Hepatocyte (in vitro differentiated cells): Measurements from ENCODE around the gene ROR2. TPM values are rescaled to one million over a fixed set of nuclear protein-coding genes. Genes with fewer than 3 reads are reported as not detected.

Source experiments
- DNase-seq: peaks from one replicate; pipeline ENCODE4 v3.0.0-alpha.2; 2016; ENCODE audit warnings: low spot score
- H2AFZ ChIP-seq: fragments of 200-600 bp; sonication (generic); 2 replicates; pipeline ENCODE4 v1.6.0; 2016; ENCODE audit warnings: antibody characterized with exemption, mild to moderate bottlenecking
- H3K27ac ChIP-seq: fragments of 200-600 bp; sonication (generic); 2 replicates; pipeline ENCODE4 v1.5.1; 2016; ENCODE audit warnings: mild to moderate bottlenecking
- H3K27me3 ChIP-seq: fragments of 200-600 bp; sonication (generic); 2 replicates; pipeline ENCODE4 v1.6.1; 2016
- H3K36me3 ChIP-seq: fragments of 200-600 bp; sonication (generic); replicated peaks from 2 replicates; pipeline ENCODE4 v1.5.1; 2016; ENCODE audit warnings: low read depth; ENCODE audit not compliant: insufficient read depth
- H3K4me1 ChIP-seq: fragments of 200-600 bp; sonication (generic); 2 replicates; pipeline ENCODE4 v1.5.1; 2016; ENCODE audit warnings: mild to moderate bottlenecking, moderate library complexity; ENCODE audit not compliant: insufficient read depth
- H3K4me2 ChIP-seq: fragments of 200-600 bp; sonication (generic); 2 replicates; pipeline ENCODE4 v1.6.0; 2016
- H3K4me3 ChIP-seq: fragments of 200-600 bp; sonication (generic); 2 replicates; pipeline ENCODE4 v1.5.1; 2016; ENCODE audit warnings: mild to moderate bottlenecking
- H3K79me2 ChIP-seq: fragments of 200-600 bp; sonication (generic); 2 replicates; pipeline ENCODE4 v1.6.0; 2017; ENCODE audit warnings: mild to moderate bottlenecking
- H3K9me2 ChIP-seq: fragments of 200-600 bp; sonication (generic); replicated peaks from 2 replicates; pipeline ENCODE4 v1.6.0; 2017; ENCODE audit warnings: mild to moderate bottlenecking; ENCODE audit not compliant: insufficient read depth
- H3K9me3 ChIP-seq: fragments of 200-600 bp; sonication (generic); 2 replicates; pipeline ENCODE4 v1.5.1; 2016; ENCODE audit warnings: low read depth, mild to moderate bottlenecking
- H4K20me1 ChIP-seq: fragments of 200-600 bp; sonication (generic); 2 replicates; pipeline ENCODE4 v1.6.0; 2016; ENCODE audit warnings: mild to moderate bottlenecking; ENCODE audit not compliant: insufficient read depth, poor library complexity, severe bottlenecking
- CTCF ChIP-seq: fragments of 200-600 bp; sonication (generic); IDR thresholded peaks from 2 replicates; pipeline ENCODE4 v1.5.1; 2016; ENCODE audit warnings: antibody characterized with exemption, mild to moderate bottlenecking; ENCODE audit not compliant: poor library complexity
- EZH2 ChIP-seq: fragments of 200-600 bp; sonication (generic); IDR thresholded peaks from 2 replicates; pipeline ENCODE4 v1.6.1; 2016; ENCODE audit warnings: antibody characterized with exemption, mild to moderate bottlenecking, borderline replicate concordance
- EZH2phosphoT487 ChIP-seq: fragments of 200-600 bp; sonication (generic); IDR thresholded peaks from one replicate; pipeline ENCODE4 v1.6.1; 2018; ENCODE audit warnings: antibody characterized with exemption, mild to moderate bottlenecking, low read depth, moderate library complexity; ENCODE audit not compliant: unreplicated experiment, severe bottlenecking
- WGBS: methylation state at CpG from one replicate; pipeline ENCODE4 v1.1.6; 2016; ENCODE audit warnings: low lambda C conversion rate; ENCODE audit errors: missing lambda C conversion rate; 5-methylcytosine and 5-hydroxymethylcytosine counted together
- polyA plus RNA-seq: library from polyadenylated mRNA; unstranded; fragments of >200 nt; fragmentation: Nextera tagmentation; extraction: Ambion mirVana; gene quantifications from 2 replicates; pipeline ENCODE4 v1.2.1, GENCODE V29; 2016
- total RNA-seq: library from RNA; depleted of rRNA; stranded (reverse); fragments of >200 nt; gene quantifications from 2 replicates; pipeline ENCODE4 v1.2.3, GENCODE V29; 2014

ROR2 gene
- total and polyA plus RNA-seq, 2 experiments from 2014 or later = 25.6 to 29.5 TPM

- Histone ChIP-seq H2AFZ (no peak overlapping the region), H4K20me1 (no peaks in the 10 kb centered on the region), H3K79me2 (peaks cover 21% of the 10 kb centered on the region), H3K4me3 (no peak overlapping the region), H3K27ac (no peak overlapping the region), H3K27me3 (no peaks in the 10 kb centered on the region), H3K4me2 (no peak overlapping the region), H3K4me1 (peaks cover 17% of the 10 kb centered on the region), H3K36me3 (no peaks in the 10 kb centered on the region), H3K9me2 (no peaks in the 10 kb centered on the region), H3K9me3 (no peaks in the 10 kb centered on the region)
- no peak for DNase-seq
- TF ChIP-seq EZH2phosphoT487 (no peak), CTCF (no peak), EZH2 (no peak)
- 98% methylated on average over 4 of the region's 4 CpGs for WGBS
Observed at GRCh38 chr9:91756510-91756780, 193.6 kb downstream of the ROR2 start.

DNA sequence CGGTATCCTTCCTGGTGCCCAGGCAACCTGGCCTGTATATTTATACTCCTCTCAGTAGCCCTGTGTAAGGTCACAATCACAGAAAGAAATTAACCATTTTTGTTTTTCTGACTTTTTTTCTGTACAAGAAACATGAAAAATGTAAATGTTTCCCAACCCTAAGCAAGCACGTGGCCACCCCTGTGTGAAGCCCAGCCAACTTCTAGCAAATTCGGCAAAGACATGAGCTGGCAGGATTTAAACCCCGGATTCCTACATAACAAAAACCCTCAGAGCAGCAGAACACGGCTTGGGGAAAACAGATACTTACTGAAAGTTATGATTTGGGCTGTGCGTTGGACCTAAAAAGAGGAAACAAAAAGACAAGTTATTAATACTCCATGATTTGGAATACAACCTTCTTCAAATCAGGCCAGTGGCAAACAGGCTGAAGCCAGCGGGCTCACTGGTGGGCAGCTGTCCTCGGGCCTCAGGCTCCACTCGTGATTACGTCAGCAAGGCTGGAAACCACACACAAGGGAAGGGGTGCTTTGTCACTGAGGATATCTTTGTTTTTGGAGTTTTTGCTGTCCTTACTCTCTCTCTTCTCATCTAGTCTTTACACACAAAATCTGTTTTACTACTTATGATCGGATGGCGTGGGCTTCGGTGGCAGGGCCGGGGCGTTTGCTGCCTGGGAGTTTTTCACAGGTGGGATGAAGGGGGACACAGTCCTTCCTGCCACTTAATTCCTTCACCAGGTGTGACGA is 194.1 kb downstream of the ROR2 start:
- Histone ChIP-seq H3K4me1 (peaks cover 17% of the 10 kb centered on the region), H3K4me2 (no peak overlapping the region), H3K9me2 (no peaks in the 10 kb centered on the region), H3K36me3 (no peaks in the 10 kb centered on the region), H3K79me2 (peaks cover 20% of the 10 kb centered on the region), H3K4me3 (no peak overlapping the region), H3K27ac (no peak overlapping the region), H3K9me3 (no peaks in the 10 kb centered on the region), H4K20me1 (no peaks in the 10 kb centered on the region), H2AFZ (no peak overlapping the region), H3K27me3 (no peaks in the 10 kb centered on the region)
- DNase-seq = no peak
- WGBS = 89% methylated on average over 16 of the region's 16 CpGs
- TF ChIP-seq EZH2 = no peak
- no peak for TF ChIP-seq EZH2phosphoT487
- no peak for TF ChIP-seq CTCF

GRCh38 chr9:91753711-91754110 is 196.3 kb downstream of the ROR2 start:
- H3K79me2 ChIP-seq = peaks cover 7% of the 10 kb centered on the region
- H4K20me1 ChIP-seq = no peaks in the 10 kb centered on the region
- no peak overlapping the region for H3K27ac ChIP-seq
- H2AFZ ChIP-seq = no peak overlapping the region
- H3K27me3 ChIP-seq = no peaks in the 10 kb centered on the region
- H3K9me3 ChIP-seq = no peaks in the 10 kb centered on the region
- 52% methylated on average over 2 of the region's 2 CpGs for whole genome bisulfite sequencing
- H3K9me2 ChIP-seq = no peaks in the 10 kb centered on the region
- no peak for DNase-seq
- TF ChIP-seq CTCF = no peak
- no peak for TF ChIP-seq EZH2
- TF ChIP-seq EZH2phosphoT487 = no peak
- H3K4me1 ChIP-seq = peaks cover 13% of the 10 kb centered on the region
- no peak overlapping the region for H3K4me3 ChIP-seq
- H3K36me3 ChIP-seq = no peaks in the 10 kb centered on the region
- no peak overlapping the region for H3K4me2 ChIP-seq

- Histone ChIP-seq H2AFZ (no peak overlapping the region), H3K27me3 (no peaks in the 10 kb centered on the region), H3K79me2 (no peaks in the 10 kb centered on the region), H3K36me3 (no peaks in the 10 kb centered on the region), H3K4me1 (peaks cover 4% of the 10 kb centered on the region), H3K9me2 (no peaks in the 10 kb centered on the region), H3K27ac (no peak overlapping the region), H3K4me3 (no peak overlapping the region), H4K20me1 (no peaks in the 10 kb centered on the region), H3K9me3 (no peaks in the 10 kb centered on the region), H3K4me2 (no peak overlapping the region)
- no peak for DNase-seq
- TF ChIP-seq CTCF (no peak), EZH2 (no peak), EZH2phosphoT487 (no peak)
- 92% methylated on average over 2 of the region's 2 CpGs for WGBS
Observed at GRCh38 chr9:91751922-91752321, 198.1 kb downstream of the ROR2 start.
